Muscle layer of colon (tissue), 2 donors: ENCODE results near the gene CARD11.

ENCODE experiments used
- H3K27ac ChIP-seq: one replicate; pipeline ENCODE4 v1.7.0; 2013; ENCODE audit warnings: low read depth, mild to moderate bottlenecking, low read length, moderate library complexity
- H3K27me3 ChIP-seq, 2 donors: one replicate each; pipeline ENCODE4 v1.7.0; 2013; ENCODE audit warnings: low read length in 2 of 2, mild to moderate bottlenecking in 2 of 2; ENCODE audit not compliant: insufficient read depth in 2 of 2, control insufficient read depth in 1 of 2
- H3K36me3 ChIP-seq: one replicate; pipeline ENCODE4 v1.7.0; 2013; ENCODE audit warnings: mild to moderate bottlenecking, low read length; ENCODE audit not compliant: insufficient read depth
- H3K4me1 ChIP-seq: one replicate; pipeline ENCODE4 v1.7.0; 2013; ENCODE audit warnings: mild to moderate bottlenecking, low read length; ENCODE audit not compliant: insufficient read depth
- H3K4me3 ChIP-seq, 2 donors: one replicate each; pipeline ENCODE4 v1.7.0; 2013; ENCODE audit warnings: low read length in 2 of 2, low read depth in 1 of 2, mild to moderate bottlenecking in 1 of 2, moderate library complexity in 1 of 2
- H3K9ac ChIP-seq: one replicate; pipeline ENCODE4 v1.7.0; 2013; ENCODE audit warnings: low read length
- H3K9me3 ChIP-seq: one replicate; pipeline ENCODE4 v1.7.0; 2013; ENCODE audit warnings: mild to moderate bottlenecking, low read length
- donor health status: abdominal sarcoma.
- donor health status: Adenocarcinoma of cecum.

Gene CARD11

DNA sequence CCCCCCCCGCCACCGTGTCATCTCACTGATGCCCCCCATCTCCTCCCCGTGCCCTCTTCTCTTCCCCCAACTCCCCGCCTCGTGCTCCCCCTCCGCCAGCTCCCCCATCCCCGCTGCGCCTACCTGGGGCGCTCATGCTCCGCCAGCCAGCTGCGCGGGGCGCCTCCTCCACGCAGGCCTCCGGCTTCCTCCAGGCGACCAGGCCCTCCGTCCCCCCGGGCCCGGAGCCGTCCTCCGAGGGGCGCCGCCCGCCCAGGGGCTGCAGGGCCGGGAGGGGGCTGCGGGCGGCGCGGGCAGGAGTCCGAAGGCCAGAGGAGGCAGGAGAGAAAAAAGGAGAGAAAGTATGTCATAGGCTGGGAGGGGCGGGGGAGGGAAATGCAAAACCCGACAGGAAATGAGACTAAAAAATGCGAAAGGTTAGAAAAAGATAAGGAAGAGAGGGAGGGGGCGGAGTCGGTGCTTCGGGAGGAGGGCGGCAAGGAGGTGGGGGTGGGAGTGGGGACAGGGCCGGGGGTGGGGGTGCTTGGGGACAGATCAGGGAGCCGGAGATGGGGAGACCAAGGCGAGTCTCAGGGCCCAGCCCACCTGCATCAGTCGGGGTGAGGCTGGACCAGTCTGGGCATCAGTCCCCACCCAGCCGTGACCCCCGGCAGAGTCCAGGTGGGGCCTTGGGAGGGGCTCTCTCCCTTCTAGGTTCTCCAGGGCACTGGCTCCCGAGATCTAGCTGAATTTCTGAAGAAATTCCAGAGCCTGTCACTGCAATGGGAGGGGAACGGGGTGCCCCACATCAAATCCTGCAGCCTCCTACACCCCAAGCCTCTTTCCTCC, at the start of gene CARD11:
Gene CARD11 (minus strand): TSS at position 324 of the 828 bp plus-strand sequence. CDS start 85,361 bp downstream, outside the sequence.
- H3K27ac ChIP-seq, result no peak within 1 kb of the TSS
- no peak within 1 kb of the TSS for H3K9ac ChIP-seq
- no peaks in the 10 kb centered on the region for H3K4me1 ChIP-seq
- no peaks in the 10 kb centered on the region for H3K9me3 ChIP-seq
- peaks cover 0 to 13% of the 10 kb centered on the region in 2 donors for H3K27me3 ChIP-seq
- no peaks in the 10 kb centered on the region for H3K36me3 ChIP-seq
- H3K4me3 ChIP-seq, result no peak within 1 kb of the TSS

DNA sequence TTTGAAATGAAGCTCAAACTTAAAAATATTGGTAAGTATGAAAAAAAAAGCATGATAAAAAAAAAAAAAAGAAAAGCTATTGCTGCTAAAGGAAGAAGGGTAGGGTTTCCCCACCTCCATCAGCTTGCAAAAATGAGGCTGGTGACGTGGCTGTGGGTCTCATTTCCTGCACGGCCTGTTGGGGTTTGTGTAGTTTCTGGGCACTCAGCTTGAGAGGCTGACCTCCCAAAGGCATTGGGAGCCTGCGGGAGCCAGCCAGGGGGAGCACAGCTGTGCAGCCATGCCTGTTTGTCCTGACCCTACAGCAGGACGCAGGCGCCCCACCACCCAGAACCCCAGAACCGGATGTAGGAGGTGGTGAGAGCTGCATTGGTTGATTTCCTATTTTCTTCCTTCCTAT, 48.8 kb upstream of the CARD11 start:
- Histone ChIP-seq H3K27me3 (no peaks in the 10 kb centered on the region), H3K4me1 (no peaks in the 10 kb centered on the region), H3K27ac (no peak overlapping the region)

DNA sequence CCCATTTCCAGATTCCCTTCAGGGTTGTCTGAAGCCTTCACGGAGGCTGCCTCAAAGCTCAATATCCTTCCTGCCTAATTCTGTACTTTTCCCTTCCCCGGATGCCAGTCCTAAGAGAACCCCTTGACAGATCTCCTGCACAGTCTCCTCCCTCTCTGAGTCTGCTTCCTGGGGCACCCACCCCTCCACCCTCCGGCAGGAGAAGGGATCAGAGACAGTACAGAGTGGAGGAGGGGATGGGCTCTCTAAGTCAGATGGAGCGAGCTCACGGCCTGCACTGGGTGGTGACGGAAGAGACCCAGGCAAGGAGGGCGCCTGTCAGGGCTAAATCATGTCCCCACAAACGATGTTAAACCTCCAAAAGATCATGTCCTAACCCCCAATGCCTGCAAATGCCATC, 48.0 kb upstream of the CARD11 start:
- H3K4me3 ChIP-seq, result no peak overlapping the region
- H3K9me3 ChIP-seq, result no peaks in the 10 kb centered on the region
- no peak overlapping the region for H3K27ac ChIP-seq
- no peaks in the 10 kb centered on the region for H3K36me3 ChIP-seq
- H3K27me3 ChIP-seq, result no peaks in the 10 kb centered on the region
- H3K4me1 ChIP-seq, result no peaks in the 10 kb centered on the region
- H3K9ac ChIP-seq, result no peak overlapping the region

More for the DNA sequence above, 48.8 kb upstream of the CARD11 start:
- H3K9me3 ChIP-seq, result no peaks in the 10 kb centered on the region
- no peak overlapping the region for H3K9ac ChIP-seq
- no peak overlapping the region for H3K4me3 ChIP-seq
- H3K36me3 ChIP-seq, result no peaks in the 10 kb centered on the region

DNA sequence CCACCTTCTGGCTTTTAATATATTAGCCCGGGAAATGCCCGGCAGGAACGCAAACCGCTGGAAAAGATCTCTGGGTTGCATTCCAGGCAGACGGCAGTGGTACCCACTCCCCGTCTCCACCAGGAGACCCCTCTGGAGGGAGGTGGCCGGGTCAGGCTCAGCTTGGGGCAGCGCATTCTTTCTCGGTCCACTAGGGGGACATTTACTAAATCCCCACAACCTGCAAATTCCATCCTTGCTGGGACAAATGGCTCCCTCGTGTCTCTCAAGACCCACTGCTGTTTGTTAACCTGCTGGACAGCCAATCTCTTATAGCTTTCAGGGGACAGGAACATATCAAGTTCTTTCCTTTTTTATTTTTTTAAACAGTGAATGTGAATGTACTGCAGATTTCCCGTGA, 45.8 kb upstream of the CARD11 start:
- Histone ChIP-seq H3K4me1 (no peaks in the 10 kb centered on the region), H3K36me3 (no peaks in the 10 kb centered on the region), H3K4me3 (no peak overlapping the region), H3K9ac (no peak overlapping the region), H3K9me3 (no peaks in the 10 kb centered on the region), H3K27me3 (no peaks in the 10 kb centered on the region), H3K27ac (no peak overlapping the region)

DNA sequence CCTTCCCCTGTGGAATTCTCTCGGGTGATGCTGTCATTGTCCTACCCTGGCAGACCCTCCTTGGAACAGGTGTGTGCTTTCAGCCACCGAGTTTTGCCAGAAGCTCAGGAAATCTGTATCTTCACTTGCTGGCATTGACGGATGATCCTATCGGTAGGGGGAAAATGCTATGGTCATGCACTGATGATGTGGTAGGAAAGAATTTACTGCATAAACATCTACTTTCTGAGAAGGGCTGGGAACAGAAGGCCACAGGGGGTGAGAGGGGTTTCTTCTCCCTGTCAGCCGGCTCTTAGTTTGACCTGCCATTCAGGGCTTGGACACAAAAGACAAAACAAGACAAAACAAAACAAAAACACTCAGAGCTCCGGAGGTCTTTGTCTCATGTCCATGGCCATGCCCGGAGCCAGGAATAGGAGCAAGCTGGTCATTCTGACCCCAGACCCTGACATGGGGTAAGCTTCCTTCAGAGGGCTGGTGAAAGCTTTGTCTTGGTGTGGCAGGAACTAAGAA, 43.6 kb upstream of the CARD11 start:
- Histone ChIP-seq H3K4me1 (no peaks in the 10 kb centered on the region), H3K36me3 (no peaks in the 10 kb centered on the region), H3K4me3 (no peak overlapping the region), H3K27ac (no peak overlapping the region), H3K9ac (no peak overlapping the region), H3K27me3 (no peaks in the 10 kb centered on the region), H3K9me3 (no peaks in the 10 kb centered on the region)

DNA sequence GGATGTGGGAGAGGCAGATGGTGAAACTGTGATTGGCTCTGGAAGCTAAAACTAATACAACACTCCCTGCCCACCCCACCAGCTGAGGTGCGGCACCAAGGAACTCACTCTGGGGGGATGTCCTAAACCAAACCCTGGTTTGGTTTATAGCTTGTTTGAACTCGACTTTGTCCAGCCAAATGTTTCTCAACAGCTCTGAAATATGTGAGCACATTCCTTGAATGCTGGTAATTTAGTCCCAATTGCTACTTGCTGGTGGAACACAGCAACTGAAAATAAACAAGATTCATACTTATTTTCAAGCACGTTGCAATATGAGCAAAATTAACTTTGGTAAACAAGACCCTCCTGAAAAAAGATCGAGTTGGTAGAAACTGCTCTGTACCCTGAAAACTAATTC, 39.7 kb upstream of the CARD11 start:
- no peaks in the 10 kb centered on the region for H3K9me3 ChIP-seq
- no peaks in the 10 kb centered on the region for H3K27me3 ChIP-seq
- H3K4me3 ChIP-seq, result no peak overlapping the region
- H3K9ac ChIP-seq, result no peak overlapping the region
- no peaks in the 10 kb centered on the region for H3K36me3 ChIP-seq
- no peak overlapping the region for H3K27ac ChIP-seq
- H3K4me1 ChIP-seq, result no peaks in the 10 kb centered on the region

DNA sequence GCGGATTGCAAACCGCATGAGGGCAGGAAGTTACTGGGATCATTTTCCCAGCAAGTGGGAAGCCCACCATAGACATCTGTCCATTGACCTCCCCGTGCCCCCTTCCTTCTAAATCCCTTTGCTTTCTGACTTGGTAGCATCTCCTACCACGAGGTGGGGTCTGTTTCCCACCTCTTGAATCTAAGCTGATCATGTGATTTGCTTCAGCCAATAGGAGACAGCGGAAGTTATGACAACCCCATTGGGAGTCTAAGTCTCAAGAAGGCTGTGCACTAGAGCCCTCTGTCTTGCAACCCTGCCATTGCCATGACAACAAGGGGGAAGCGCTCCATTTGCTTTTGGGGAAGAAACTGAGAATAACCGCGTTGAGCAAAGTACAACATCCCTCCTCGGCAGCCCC, 39.2 kb upstream of the CARD11 start:
- no peaks in the 10 kb centered on the region for H3K27me3 ChIP-seq
- no peak overlapping the region for H3K27ac ChIP-seq
- H3K9ac ChIP-seq, result no peak overlapping the region
- H3K4me1 ChIP-seq, result no peaks in the 10 kb centered on the region
- no peaks in the 10 kb centered on the region for H3K9me3 ChIP-seq
- H3K4me3 ChIP-seq, result no peak overlapping the region
- no peaks in the 10 kb centered on the region for H3K36me3 ChIP-seq

DNA sequence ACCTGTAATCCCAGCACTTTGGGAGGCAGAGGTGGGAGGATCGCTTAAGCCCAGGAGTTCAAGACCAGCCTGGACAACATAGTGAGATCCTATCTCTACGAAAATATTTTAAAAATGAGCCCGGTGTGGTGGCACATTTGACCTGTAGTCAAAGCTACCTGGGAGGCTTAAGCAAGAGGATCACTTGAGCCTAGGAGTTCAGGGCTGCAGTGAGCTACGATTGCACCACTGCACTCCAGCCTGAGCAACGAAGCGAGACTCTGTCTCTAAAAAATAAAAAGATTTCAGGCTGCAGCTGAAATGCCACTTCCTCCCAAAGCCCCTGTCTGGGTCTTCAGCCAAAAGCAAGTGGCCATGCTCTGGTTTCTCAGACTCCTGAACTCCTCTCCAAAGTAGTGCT, 38.7 kb upstream of the CARD11 start:
- no peaks in the 10 kb centered on the region for H3K36me3 ChIP-seq
- H3K9ac ChIP-seq, result no peak overlapping the region
- no peaks in the 10 kb centered on the region for H3K4me1 ChIP-seq
- no peak overlapping the region for H3K4me3 ChIP-seq
- H3K9me3 ChIP-seq, result no peaks in the 10 kb centered on the region
- no peak overlapping the region for H3K27ac ChIP-seq
- no peaks in the 10 kb centered on the region for H3K27me3 ChIP-seq

DNA sequence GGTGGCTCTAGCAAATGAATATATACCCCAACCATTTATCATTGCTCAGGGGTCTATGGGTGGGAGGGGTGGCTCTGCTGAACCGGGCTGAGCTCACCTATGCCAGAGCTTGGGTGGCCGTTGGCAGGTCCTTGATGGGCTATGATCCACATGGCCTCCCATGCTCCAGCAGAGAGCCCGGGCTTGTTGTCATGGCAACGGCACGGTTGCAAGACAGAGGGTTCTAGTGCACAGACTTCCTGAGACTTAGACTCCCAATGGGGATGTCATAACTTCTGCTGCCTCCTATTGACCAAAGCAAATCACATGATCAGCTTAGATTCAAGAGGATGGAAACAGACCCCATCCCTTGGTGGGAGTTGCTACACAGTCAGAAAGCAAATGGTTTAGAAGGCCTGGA, 36.4 kb upstream of the CARD11 start:
- Histone ChIP-seq H3K27ac (no peak overlapping the region), H3K9ac (no peak overlapping the region), H3K4me1 (no peaks in the 10 kb centered on the region), H3K9me3 (peaks cover 8% of the 10 kb centered on the region), H3K27me3 (no peaks in the 10 kb centered on the region), H3K36me3 (no peaks in the 10 kb centered on the region), H3K4me3 (no peak overlapping the region)

DNA sequence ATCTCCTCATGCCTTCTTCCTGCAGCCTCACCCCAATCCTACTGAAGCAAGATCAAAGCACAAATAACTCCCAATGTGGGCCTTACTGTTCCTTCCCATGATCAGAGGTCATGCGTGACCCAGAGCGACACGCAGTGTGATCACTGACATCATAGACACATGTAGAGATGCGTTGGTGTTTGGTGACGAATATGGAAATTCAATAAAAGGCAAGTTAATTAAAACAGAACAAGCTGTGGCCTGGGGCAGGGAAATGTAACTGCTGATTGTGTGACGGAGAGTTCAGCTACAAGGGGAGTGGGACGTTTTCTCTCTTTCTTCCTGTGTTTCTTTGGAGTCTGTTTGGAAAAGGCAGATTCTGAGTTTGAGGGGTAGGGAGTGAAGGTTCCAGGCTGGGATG, 34.8 kb upstream of the CARD11 start:
- Histone ChIP-seq H3K27me3 (no peaks in the 10 kb centered on the region), H3K27ac (no peak overlapping the region), H3K9ac (no peak overlapping the region), H3K4me1 (no peaks in the 10 kb centered on the region), H3K4me3 (no peak overlapping the region), H3K9me3 (peaks cover 8% of the 10 kb centered on the region), H3K36me3 (no peaks in the 10 kb centered on the region)

DNA sequence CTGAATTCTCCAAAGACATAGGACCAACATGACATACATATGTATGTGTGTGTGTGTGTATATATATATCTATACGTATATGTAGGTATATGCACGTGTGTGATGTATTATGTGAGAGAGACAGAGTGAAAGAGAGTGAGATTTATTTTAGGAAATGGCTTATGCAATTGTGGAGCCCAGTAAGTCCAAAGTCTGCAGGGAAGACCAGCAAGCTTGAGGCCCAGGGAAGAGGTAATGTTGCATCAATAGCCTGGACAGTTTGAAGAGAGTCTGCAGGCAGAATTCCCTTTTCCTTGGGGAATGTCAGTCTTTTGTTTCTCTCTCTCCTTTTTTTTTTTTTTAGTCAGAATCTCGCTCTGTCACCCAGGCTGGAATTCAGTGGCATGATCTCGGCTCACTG, 33.0 kb upstream of the CARD11 start:
- Histone ChIP-seq H3K27me3 (no peaks in the 10 kb centered on the region), H3K9me3 (peaks cover 8% of the 10 kb centered on the region), H3K9ac (no peak overlapping the region), H3K27ac (no peak overlapping the region), H3K4me1 (no peaks in the 10 kb centered on the region), H3K4me3 (no peak overlapping the region), H3K36me3 (no peaks in the 10 kb centered on the region)

DNA sequence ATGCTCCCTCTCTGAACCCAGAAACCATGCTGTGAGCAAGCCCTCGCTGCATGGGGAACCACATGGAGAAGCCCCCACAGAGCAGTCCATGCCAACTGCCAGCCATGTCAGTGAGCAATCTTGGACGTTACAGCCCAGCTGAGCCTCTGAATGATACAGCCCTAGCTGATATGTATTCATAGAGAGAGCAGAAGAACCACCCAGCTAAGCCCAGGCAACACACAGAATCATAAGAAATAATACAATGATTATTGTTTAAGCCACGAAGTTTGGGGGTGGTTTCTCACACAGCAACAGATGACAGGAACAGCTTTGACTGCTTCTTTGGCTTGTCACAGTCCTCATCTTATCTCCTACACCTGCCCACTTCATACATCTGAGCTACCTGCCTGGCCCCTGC, 32.5 kb upstream of the CARD11 start:
- Histone ChIP-seq H3K27me3 (no peaks in the 10 kb centered on the region), H3K4me1 (no peaks in the 10 kb centered on the region), H3K4me3 (no peak overlapping the region), H3K9ac (no peak overlapping the region), H3K27ac (no peak overlapping the region), H3K9me3 (peaks cover 8% of the 10 kb centered on the region), H3K36me3 (no peaks in the 10 kb centered on the region)
